Measurements from ENCODE around the gene CA6.
"Not testable (repeated sequence)": the region's sequence is repeated elsewhere in the genome, so short reads cannot be mapped to it uniquely, and the experiment has no call there.

The CA6 gene

GRCh38 chr1:8945568-8945967, at the start of gene CA6:
Gene CA6, plus strand, starts transcription at chr1:8945868. Its CDS starts 19 bp downstream, at chr1:8945887.
- TF ChIP-seq CTCF (conservative IDR thresholded peaks at IDR 0.05; ENCODE audit: low read depth, low read length) = no peak
- H3K4me1 ChIP-seq (ENCODE audit: low read depth, poor library complexity, severe bottlenecking) = no peaks in the 10 kb centered on the region
- no peak within 1 kb of the TSS for H3K4me3 ChIP-seq (IDR thresholded peaks at IDR 0.05; ENCODE audit: insufficient read depth, low read depth, low read length)
- H3K27me3 ChIP-seq (ENCODE audit: insufficient read depth, low read depth) = no peaks in the 10 kb centered on the region
- H3K27ac ChIP-seq = no peak within 1 kb of the TSS
- H3K79me2 ChIP-seq (ENCODE audit: insufficient read depth, low read depth) = no peaks in the 10 kb centered on the region
- no peak within 1 kb of the TSS for H3K9ac ChIP-seq
- no peak within 1 kb of the TSS for H2AFZ ChIP-seq (ENCODE audit: low read depth)
- H3K4me2 ChIP-seq = no peak within 1 kb of the TSS
- no peaks in the 10 kb centered on the region for H4K20me1 ChIP-seq (ENCODE audit: insufficient read depth)
- H3K36me3 ChIP-seq (ENCODE audit: insufficient read depth) = no peaks in the 10 kb centered on the region

DNA sequence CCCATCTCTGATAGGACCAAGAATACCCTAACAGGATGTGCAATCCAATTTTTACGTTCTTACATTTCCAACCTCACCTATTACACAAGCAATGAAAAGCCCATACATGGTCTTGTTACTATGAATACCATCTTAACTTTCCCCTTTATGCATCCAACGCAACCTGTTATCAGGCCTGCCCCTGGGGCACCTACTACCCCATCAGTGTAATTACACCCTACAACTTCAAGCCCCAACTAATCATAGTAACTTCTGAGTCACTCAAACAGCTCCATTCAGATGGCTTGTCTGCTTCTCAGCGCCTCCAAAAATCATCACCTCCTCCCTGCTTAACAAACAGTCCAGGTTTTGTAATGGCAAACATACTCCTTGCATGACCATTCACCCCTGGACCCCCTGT, 48.9 kb upstream of the CA6 start:
- not testable (repeated sequence) for H3K9ac ChIP-seq; H3K4me1 ChIP-seq (ENCODE audit: low read depth, poor library complexity, severe bottlenecking); H3K4me2 ChIP-seq; H3K36me3 ChIP-seq (ENCODE audit: insufficient read depth); H4K20me1 ChIP-seq (ENCODE audit: insufficient read depth); H3K4me3 ChIP-seq (IDR thresholded peaks at IDR 0.05; ENCODE audit: insufficient read depth, low read depth, low read length); H3K27me3 ChIP-seq (ENCODE audit: insufficient read depth, low read depth); H3K79me2 ChIP-seq (ENCODE audit: insufficient read depth, low read depth); H2AFZ ChIP-seq (ENCODE audit: low read depth); H3K27ac ChIP-seq

- H3K4me1 ChIP-seq (ENCODE audit: low read depth, poor library complexity, severe bottlenecking); H3K36me3 ChIP-seq (ENCODE audit: insufficient read depth); H3K9ac ChIP-seq; H3K4me2 ChIP-seq; H3K79me2 ChIP-seq (ENCODE audit: insufficient read depth, low read depth); H2AFZ ChIP-seq (ENCODE audit: low read depth); H3K27me3 ChIP-seq (ENCODE audit: insufficient read depth, low read depth); H3K27ac ChIP-seq; H4K20me1 ChIP-seq (ENCODE audit: insufficient read depth); H3K4me3 ChIP-seq (IDR thresholded peaks at IDR 0.05; ENCODE audit: insufficient read depth, low read depth, low read length): not testable (repeated sequence)
These were observed 48.2 kb upstream of the CA6 start for GRCh38 chr1:8897505-8897904.

- not testable (repeated sequence) for H3K79me2 ChIP-seq (ENCODE audit: insufficient read depth, low read depth); H3K27ac ChIP-seq; H3K9ac ChIP-seq; H2AFZ ChIP-seq (ENCODE audit: low read depth); H3K4me2 ChIP-seq; H3K4me3 ChIP-seq (IDR thresholded peaks at IDR 0.05; ENCODE audit: insufficient read depth, low read depth, low read length); H3K36me3 ChIP-seq (ENCODE audit: insufficient read depth); H3K27me3 ChIP-seq (ENCODE audit: insufficient read depth, low read depth); H4K20me1 ChIP-seq (ENCODE audit: insufficient read depth); H3K4me1 ChIP-seq (ENCODE audit: low read depth, poor library complexity, severe bottlenecking)
These were observed 47.2 kb upstream of the CA6 start for GRCh38 chr1:8898418-8898817.

DNA sequence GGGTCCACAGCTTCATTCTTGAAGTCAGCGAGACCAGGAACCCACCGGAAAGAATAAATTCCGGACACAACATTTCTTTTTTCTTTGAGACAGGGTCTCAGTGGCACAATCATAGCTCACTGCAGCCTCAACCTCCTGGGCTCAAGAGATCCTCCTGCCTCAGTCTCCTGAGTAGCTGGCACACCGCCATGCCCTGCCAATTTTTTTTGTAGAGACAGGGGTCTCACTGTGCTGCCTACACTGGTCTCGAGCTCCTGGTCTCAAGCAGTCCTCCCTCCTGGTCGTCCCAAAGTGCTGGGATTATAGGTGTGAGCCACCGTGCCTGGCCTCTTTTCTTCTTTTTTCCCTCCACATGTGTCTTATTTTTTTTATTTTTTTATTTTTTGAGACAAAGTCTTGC, 46.6 kb upstream of the CA6 start:
- H3K36me3 ChIP-seq (ENCODE audit: insufficient read depth) = no peaks in the 10 kb centered on the region
- no peaks in the 10 kb centered on the region for H4K20me1 ChIP-seq (ENCODE audit: insufficient read depth)
- no peak overlapping the region for H2AFZ ChIP-seq (ENCODE audit: low read depth)
- no peaks in the 10 kb centered on the region for H3K79me2 ChIP-seq (ENCODE audit: insufficient read depth, low read depth)
- H3K4me1 ChIP-seq (ENCODE audit: low read depth, poor library complexity, severe bottlenecking) = no peaks in the 10 kb centered on the region
- no peaks in the 10 kb centered on the region for H3K27me3 ChIP-seq (ENCODE audit: insufficient read depth, low read depth)
- H3K4me2 ChIP-seq = no peak overlapping the region
- no peak overlapping the region for H3K27ac ChIP-seq
- TF ChIP-seq CTCF (conservative IDR thresholded peaks at IDR 0.05; ENCODE audit: low read depth, low read length) = no peak
- no peak overlapping the region for H3K9ac ChIP-seq
- H3K4me3 ChIP-seq (IDR thresholded peaks at IDR 0.05; ENCODE audit: insufficient read depth, low read depth, low read length) = no peak overlapping the region

DNA sequence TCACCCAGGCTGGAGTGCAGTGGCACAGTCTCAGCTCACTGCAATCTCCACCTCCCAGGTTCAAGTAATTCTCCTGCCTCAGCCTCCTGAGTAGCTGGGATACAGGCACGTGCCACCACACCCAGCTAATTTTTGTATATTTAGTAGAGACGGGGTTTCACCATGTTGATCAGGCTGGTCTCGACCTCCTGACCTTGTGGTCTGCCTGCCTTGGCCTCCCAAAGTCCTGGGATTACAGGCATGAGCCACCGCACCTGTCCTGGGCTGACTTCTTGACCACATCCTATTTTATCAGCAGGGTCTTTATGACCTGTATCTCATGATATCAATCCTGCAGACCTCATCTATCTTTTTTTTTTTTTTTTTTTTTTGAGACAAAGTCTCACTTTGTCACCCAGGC, 45.0 kb upstream of the CA6 start:
- not testable (repeated sequence) for H3K4me1 ChIP-seq (ENCODE audit: low read depth, poor library complexity, severe bottlenecking)

More for the DNA sequence above, 45.0 kb upstream of the CA6 start:
- not testable (repeated sequence) for H3K4me3 ChIP-seq (IDR thresholded peaks at IDR 0.05; ENCODE audit: insufficient read depth, low read depth, low read length); H3K36me3 ChIP-seq (ENCODE audit: insufficient read depth); H4K20me1 ChIP-seq (ENCODE audit: insufficient read depth); H3K27me3 ChIP-seq (ENCODE audit: insufficient read depth, low read depth); H2AFZ ChIP-seq (ENCODE audit: low read depth); H3K27ac ChIP-seq; H3K9ac ChIP-seq; H3K4me2 ChIP-seq; H3K79me2 ChIP-seq (ENCODE audit: insufficient read depth, low read depth)

Measured in KMS-11 (cell line).